ENCODE data around the gene GGT6.
"Not testable (repeated sequence)": the region's sequence is repeated elsewhere in the genome, so short reads cannot be mapped to it uniquely, and the experiment has no call there.

The GGT6 gene

DNA sequence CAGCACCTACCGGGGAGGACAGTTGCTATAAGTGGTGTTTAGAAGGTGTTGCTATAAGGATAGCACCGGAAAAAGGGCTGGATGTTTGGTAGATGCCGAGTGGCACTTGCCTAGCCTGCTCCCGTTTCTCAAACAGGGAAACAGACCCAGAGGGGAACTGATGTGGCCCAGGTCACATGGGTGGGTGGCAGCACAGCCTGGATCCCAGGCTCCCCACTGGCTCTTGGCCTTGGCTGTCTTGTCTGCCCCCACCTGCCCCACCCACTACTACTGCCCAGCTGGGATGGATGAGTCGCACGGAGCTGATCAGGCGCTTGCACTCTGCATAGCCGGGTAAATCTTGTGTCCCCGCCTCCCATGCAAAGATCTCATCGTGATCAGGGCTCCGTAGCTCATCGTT lies 31.2 kb upstream of the GGT6 start:
- DNase-seq: no peak

DNA sequence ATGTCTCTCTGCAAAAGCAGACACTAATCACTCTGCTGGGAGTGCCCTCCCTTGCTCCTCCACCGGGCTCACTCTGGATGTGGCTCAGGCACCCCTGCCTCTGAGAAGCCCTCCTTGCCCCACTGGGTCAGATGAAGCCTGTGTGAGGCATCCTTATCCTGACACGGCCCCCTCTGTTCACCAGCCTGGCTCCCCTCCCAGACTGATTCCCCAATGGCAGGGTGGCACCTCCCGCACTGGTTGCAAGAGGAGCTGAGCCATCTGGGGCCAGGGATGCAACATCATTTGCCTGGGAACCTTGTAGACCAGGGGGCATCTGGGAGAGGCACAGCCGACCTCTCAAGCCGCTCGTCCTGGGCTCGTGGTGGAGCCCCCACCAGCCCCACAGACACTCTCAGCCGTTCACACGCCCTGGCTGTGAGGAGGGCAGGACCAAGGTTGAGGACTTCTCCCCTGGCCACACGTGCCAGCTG lies 30.6 kb upstream of the GGT6 start:
- no peak for DNase-seq

DNA sequence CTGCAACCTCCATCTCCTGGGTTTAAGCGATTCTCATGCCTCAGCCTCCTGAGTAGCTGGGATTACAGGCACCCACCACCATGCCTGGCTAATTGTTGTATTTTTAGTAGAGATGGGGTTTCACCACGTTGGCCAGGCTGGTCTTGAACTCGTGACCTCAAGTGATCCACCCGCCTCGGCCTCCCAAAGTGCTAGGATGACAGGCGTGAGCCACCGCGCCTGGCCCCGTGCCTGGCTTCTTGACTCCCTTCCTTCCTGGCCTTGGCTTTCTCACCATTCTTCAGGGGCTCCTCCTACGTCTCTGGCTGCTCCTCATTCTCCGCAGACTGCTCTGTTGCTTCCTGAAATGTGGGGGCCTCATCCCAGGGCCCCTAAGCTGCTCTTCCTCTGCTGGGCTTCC lies 29.7 kb upstream of the GGT6 start:
- not testable (repeated sequence) for DNase-seq

DNA sequence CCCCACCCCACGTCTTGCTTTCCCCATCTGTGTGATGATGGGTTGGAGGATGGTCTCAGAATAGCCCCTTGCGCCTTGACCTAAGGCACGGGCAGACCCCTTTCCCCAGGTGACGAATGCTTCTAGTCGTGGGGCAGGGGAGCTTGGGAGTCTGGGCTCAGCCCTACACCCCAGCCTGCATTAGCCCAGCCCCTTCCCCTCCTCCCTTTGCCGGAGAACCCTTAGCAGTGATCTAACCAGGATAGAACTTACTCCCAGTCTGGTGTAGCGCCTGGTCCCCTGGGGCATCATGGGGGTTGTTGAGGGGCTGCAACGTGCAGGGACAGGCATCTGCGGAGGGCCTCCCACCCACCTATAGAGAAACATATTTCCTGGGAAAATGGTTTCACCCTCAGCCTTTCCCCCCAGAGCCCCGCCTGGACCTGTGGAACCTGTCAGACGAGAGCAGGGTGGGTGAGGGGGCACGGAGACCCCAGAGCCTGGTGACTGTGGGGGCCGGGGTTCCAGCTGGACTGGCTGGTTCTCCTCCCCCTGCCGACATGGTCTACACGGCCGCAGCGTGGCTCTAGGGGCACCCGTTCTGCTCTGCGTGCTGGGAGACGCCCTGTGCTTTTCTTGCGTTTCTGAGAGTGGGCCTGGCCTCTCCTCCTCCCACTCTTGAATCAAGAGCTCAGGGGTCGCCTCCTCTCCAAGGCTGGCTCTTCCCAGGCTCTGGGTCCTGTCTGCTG lies 28.7 kb upstream of the GGT6 start:
- DNase-seq: no peak

DNA sequence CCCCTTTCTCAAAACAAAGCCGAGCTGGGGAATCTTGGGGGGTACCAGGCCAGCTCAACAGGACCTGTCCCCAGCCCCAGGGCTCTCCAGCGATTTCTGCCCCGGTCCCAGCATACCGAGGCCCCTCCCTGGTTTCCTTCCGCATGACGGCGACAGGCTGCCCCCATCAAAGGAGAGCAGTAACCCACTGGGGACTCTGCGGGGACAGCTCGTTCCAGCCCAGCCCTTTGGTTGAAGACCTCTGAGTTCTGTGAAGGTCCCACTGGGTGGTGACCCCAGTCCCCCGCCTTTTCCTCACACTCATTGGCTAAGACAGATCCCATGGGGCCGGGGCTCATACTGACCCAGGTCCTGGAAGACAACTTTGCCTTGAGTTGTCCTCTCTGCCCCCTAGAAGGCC lies 28.0 kb upstream of the GGT6 start:
- DNase-seq: no peak

DNA sequence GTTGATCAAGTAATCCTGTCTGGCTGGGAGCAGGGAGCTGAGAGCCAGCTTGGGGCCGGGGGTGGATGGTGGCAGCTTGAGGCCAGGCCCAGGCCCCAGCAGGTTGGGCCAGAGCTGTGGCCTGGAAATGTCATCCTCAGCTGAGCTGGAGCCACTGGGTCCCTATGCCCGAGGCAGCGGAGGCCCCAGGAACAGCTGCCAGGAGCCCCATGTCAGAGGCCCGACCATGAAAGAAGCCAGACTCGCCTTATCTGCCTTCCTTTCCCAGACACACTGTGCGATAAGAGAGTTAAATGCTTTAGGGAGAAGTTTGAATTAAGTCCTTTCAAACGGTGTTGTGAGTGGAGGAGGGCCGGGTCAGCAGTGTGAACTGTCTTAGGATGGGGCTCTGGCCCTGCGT lies 27.4 kb upstream of the GGT6 start:
- no peak for DNase-seq

DNA sequence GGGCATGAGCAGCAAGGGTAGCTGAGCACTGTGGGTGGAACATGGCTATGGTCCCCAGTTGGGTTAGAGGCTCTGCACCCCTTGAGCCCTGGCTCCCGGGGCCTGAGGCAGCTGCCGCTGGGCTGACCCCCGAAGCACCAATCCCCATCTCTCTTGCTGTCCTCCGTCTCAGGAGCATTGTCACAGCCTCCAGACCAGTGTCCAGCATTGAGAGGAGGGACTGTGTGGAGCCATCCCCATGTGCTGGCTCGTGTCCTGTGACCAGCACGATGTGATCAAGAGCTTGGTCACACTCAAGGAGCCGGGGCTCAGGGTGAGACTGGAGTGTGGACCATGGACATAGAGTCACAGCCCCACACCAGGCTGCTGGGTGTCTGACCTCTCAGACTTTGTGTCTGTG lies 26.8 kb upstream of the GGT6 start:
- no peak for DNase-seq

DNA sequence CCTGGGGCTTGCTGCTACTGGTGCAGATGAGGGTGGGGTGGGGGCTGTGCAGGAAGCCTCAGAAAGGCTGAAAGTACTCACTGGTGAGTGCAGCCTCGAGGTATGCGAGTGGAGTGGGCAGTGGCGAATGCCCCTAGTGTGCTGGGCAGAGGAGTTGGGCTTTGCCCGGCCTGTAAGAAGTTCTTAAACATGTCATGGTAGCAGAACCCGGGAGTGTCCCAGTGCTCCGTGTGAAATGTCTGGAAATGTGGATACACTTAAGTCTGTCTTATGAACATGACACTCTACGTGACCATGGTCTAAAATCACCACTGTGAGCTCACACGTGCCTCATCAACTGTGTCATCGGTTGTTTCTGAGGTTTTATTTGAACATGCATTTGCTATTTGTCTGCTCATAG lies 25.7 kb upstream of the GGT6 start:
- no peak for DNase-seq

DNA sequence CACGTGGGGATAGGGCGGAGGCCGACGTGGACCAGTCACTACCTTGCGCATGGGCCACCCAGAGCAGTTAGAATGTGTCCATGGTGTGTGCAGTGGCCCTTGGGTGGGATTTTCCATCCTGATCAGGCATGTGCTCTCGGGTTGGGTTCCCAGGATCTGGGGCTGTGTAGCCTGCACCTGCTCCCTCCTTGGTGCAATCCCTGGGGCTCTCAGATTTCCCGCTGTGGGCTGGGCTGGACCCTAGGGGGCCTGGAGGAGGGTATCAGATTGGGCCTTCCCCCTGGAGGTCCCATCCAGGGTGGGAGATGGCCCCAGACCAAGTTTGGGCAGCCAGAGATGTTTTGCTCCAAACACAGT lies 25.2 kb upstream of the GGT6 start:
- no peak for DNase-seq

DNA sequence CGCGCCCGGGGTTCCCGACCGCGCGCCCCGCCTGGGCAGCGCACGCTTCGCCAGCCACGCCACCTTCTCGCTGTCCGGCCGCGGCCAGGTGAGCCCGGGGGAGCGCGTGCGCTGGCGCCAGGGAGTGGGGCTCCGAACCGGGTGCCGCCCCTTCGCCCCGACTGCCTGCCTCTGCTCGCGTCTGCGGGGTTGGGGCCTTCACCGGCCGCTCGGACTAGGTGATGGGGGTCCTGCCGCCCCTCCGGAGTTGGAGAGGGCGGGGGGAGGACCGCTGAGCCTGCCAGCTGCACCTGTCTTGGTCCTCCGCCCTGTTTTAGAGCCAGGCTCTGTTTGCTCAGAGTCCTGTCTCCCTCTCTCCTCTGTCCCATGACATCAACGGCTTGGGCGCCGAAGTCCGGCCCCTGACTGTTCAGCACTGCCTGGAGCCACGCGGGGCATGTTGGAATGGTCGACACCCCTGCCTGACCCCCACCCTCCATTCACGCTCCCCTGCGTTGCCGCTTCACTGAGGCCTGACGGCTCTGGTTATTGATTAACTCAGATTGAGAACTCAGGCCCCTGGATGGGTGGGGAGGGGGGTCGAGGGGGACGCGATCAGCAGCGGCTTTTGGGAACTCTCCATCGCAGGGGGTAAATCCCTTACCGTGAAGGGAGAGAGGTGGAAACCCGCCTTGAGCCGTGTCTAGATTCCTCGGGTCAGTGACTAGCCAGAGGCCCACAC lies 24.7 kb upstream of the GGT6 start:
- DNase-seq: no peak

DNA sequence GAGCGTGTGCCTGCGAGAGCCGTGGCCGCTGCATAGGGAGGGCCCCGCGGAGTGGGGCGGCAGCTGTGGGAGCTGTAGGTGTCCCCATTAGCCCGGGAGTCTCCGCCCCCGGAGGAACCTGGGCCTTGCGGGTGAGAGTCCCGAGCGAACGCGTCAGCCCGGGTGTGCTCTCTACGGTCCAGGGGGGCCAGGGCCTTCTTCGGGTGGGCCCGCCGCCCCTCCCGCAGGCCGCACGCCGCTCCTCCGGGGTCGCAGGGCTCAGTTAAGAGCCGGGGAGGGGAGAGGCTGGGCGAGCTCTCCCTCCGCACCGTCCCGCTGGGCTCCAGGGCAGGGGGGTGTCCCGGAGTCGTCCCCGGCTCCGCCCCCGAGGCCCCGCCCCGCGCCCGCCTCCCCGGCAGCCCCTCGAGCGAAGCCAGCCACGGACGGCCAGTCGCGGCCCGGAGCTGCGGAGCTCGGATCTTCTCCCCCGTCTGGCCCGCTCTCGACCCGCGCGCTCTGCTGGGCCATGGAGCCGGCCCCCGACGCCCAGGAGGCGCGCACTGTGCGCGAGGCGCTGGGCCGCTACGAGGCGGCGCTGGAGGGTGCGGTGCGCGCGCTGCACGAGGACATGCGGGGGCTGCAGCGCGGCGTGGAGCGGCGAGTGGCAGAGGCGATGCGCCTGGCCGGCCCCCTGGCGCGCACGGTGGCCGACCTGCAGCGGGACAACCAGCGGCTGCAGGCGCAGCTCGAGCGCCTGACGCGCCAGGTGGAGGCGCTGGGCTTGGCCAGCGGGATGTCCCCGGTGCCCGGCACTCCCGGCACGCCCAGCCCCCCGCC lies 23.9 kb upstream of the GGT6 start, which contains the start of gene SMTNL2:
Gene SMTNL2 (plus strand): TSS at position 429 of the 816 bp plus-strand sequence. CDS start 77 bp downstream, at position 506.
- DNase-seq: peak in 1 of 2 donors; percentile 40

DNA sequence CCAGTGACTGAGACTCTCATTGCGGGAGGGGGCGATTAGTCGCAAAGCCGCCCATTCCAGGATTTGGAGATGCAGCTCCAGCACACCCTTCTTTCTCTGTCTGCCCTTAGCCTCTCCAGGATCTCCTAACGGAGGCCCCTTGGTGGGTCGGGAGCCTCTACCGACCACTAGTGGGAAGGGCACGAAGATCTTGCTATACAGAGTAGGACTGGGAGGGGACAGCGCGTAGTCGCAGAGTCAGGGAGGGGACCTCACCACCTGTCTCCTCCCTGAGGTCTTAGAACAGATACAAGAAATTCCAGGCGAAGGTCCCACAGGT lies 23.4 kb upstream of the GGT6 start:
- DNase-seq: peak in 1 of 2 donors; percentile 22

DNA sequence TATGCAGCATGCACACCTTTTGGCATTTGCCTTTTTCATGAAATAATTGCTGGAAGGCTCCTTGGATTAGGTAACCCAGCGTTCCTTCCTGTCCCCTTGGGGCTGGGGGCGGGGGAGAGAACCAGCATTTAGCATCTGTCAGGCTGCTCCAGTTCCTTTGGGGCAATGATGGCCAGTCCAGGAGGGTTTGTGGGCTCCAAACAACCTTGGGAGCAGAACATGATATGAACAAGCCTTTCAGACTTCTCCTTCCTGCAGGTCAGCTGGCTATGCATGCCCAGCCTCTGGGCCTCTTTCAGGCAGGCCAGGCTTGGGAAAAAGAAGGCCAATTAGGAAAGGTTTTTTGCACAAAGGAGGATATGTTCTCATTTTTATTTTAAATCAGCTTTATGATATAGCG lies 22.8 kb upstream of the GGT6 start:
- no peak for DNase-seq

DNA sequence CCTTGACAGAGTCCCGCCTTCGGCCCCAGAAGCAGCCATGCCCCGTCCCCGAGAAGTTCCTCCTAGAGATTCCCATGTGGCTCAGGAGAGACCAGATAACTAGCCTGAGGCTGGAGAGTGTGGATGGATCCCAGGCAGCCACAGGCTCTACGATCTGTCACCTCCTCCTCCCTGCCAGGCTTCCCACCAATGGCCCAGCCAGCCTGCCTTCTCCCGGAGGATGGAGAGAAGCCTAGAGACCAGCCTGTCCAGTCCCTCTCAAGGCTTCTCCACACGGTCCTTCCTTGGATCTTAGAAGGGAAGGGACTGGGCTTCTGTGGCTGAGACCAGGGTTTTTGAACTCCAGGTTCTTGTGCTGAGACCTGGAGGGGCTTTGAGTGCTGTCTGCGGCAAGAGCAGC lies 22.3 kb upstream of the GGT6 start:
- no peak for DNase-seq

DNA sequence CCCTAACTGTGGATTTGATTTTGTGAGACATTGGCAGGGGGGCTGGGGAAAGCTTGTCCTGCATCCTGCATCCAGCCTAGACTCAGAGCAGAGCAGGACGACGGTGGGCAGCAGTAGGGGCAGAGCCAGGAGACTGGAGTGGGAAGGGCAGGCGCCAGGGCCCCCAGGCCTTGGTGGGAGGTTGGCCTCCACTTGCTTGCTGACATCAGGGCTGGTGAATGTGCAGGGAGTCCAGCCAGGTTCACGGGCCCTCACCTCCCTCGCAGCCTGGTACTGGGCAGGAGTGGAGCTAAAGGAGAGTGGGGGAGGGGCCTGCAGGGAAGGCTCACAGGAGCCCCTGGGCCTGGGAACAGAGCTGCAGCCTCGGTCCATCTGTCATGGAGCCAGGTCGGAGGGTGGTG lies 21.7 kb upstream of the GGT6 start:
- DNase-seq: peak in 1 of 2 donors; percentile 15

DNA sequence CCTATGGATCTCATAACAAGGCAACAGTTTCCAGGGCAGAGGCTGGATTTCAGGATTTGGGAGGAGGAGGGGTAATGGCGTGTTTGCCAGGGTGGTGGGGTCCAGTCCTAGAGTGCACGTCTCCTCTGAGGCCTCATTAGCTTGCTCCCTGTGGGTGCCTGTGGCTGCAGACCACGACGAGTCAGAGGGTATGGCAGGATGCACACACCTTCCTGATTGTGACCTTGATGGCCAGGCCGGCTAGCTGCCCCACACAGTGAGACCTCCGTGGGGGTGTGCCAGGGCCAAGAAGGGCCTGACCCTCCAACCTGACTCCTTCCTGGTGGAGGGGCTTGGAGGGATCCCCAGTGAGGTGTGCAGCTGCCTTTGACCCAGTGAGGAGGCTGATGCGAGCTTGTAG lies 19.9 kb upstream of the GGT6 start:
- no peak for DNase-seq

DNA sequence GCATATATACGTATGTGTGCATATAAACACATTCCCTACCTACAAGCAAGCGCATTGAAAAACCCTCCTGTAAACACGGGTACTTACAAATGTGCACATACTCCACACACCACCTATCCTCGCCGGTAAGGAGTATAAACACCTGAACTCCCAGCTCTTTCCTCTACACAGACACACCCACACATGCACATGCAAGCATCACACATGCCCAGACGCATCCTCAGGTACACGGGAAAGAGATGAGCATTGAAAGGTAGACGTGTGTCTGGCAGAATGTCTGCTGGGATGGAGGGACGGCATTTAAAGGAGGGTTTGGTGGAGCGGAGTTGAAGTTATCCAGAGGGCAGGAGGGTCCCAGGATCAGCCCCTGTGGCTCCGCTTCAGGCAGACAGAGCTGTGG lies 19.3 kb upstream of the GGT6 start:
- DNase-seq: no peak

DNA sequence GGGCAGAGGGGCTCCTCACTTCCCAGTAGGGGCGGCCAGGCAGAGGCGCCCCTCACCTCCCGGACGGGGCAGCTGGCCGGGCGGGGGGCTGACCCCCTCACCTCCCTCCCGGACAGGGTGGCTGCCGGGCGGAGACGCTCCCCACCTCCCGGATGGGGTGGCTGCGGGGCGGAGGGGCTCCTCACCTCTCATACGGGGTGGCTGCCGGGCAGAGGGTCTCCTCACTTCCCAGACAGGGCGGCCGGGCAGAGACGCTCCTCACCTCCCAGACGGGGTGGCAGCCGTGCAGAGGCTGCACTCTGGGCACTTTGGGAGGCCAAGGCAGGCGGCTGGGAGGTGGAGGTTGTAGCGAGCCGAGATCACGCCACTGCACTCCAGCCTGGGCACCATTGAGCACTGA lies 18.0 kb upstream of the GGT6 start:
- DNase-seq: not testable (repeated sequence)

DNA sequence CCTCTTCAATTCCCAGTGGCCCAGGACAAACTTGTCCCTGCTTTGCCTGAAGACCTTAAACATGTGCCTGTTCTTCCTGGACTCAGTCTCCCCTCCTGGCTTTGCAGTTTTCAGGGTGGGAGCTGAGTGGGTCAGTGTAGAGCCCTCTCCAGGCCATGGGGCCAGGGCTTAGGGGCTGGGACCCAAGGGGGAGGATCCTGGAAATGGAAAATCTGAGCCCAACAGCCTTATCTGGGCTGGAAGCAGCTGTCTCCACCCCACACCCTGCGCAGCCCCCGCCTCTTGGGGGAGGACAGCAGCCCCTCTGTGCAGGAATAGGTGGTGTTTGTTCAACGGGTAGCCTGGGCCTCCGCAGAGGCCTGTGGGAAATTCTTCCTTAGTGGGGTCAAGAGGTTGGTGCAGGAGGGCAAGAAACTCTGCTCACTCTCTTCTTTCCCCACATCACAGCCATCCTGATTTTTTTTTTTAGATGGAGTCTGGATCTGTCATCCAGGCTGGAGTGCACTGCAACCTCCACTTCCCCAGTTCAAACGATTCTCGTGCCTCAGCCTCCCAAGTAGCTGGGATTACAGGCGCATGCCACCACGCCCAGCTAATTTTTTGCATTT lies 17.1 kb upstream of the GGT6 start:
- no peak for DNase-seq

DNA sequence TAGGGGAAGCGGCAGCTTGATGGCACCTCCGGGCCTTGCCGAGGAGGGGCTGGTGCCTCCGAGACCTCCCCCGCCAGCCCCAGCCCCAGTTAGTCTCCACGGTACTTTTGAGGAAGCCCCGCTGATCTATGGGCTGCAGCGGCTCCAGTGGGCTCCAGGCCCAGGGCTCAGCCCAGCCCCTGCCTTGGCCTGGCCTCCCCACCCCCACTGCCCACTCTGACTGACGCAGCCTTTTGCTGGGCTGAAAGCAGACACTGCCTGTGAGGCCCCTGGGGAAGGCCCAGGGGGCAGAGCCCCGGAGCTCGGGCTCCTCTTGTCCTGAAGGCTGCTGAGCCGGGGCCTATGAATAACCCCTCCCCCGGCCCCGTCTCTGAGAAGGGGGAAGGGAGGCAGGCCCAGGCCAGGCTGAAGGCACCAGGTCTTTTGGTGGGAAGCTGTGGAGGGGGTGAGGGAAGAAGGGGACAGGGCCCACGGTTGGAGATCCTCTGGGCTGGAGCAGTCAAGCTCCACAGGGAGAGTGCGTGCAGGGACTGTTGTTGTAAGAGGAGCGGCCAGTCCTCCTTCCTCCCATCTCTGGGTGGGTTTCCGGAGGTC lies 16.4 kb upstream of the GGT6 start:
- no peak for DNase-seq

DNA sequence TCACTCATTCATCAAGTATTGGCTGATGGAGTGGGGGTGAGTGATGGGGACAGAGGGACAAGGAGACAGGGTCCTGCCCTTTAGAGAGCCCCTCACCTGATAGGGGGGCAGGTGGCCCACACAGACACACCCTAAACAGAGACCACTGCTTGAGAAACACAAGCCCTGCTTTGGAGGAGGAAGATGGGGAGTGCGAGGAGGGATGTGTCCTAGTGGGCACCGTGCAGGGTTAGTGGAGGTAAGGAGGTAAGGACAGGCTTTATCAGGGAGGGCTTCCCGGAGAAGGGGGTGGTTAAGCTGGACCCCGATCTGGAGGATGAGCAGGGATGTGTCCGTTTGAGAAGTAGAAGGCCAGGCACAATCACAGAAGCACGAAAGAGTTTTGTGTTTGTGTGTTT lies 15.8 kb upstream of the GGT6 start:
- no peak for DNase-seq

DNA sequence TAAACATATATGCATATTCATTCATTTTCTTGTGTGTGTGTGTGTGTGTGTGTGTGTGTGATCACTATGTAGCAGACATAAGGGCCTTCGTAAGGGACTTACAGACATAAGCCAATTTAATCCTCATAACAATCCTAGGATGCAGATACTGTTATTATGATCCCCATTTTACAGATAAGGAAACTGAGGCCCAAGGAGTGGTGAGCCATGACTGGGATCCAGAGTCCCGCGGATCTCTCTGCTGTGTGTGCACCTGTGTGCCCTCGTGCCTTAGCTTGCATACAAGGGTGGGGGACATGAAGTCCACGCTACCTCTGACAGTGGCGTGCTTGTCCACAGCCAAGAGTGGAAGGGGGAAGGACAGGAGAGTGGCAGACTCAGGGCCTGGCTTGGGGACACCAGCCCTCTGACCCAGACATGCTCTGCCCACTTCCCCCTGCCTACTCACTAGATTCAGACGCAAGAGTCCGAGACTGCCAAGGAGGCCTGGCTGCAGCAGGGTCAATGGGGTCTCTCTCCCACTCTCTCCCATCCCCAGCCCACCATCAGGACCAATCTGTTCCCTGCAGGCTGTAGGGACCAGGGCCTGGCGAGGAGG lies 14.2 kb upstream of the GGT6 start:
- no peak for DNase-seq

DNA sequence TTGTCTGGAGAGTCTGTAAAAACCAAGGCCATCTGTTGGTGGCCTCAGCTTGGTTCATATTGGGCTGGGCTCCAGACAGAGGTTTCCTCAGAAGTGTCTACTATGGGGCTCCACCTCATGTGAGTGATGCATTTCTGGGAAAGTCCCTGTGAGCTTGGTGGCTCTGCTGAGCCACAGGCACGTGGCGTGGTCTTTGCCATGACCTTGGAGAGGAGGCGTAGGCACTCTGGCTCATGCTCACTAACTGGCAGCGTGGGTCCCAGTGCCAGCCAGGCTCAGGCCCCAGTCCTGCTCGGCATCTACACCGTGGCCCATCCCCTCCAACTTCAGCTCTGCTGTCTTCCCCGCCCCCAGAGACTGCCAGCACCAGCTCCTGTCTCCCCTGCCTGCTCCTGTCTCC lies 13.3 kb upstream of the GGT6 start:
- DNase-seq: peak; percentile 72 to 74
